K562 (cell line): Measurements from ENCODE around the gene PIK3CB. TPM values are rescaled to one million over a fixed set of nuclear protein-coding genes. Genes with fewer than 3 reads are reported as not detected.

ENCODE experiments used
- ATF4 ChIP-seq: fragments of 450-650 bp; formaldehyde crosslinking; IDR thresholded peaks from 2 replicates; pipeline ENCODE4 v1.4.0; 2022; ENCODE audit warnings: mild to moderate bottlenecking, moderate library complexity
- CBX3 ChIP-seq, 2 experiments: IDR thresholded peaks; 1 replicate in 1 of 2; 2 replicates in 1 of 2; pipeline ENCODE4 v1.6.1; 2012; ENCODE audit warnings: inconsistent platforms in 2 of 2, low read length in 2 of 2, borderline replicate concordance in 1 of 2, control low read depth in 1 of 2
- JUND ChIP-seq, 2 experiments: IDR thresholded peaks; 2 replicates in 1 of 2; 3 replicates in 1 of 2; pipeline ENCODE4 v1.6.1; 2011; ENCODE audit warnings: borderline replicate concordance in 2 of 2, low read depth in 2 of 2, low read length in 2 of 2, improper control_type of control experiment in 1 of 2, missing biosample characterization in 1 of 2, missing genetic modification characterization in 1 of 2, missing genetic modification reagents in 1 of 2
- MAZ ChIP-seq, 2 experiments: fragments of 450-650 bp in 1 of 2; sonication (generic) in 1 of 2; formaldehyde crosslinking; IDR thresholded peaks in 1 of 2; conservative IDR thresholded peaks in 1 of 2; 2 replicates each; pipeline versions ENCODE4 v1.4.0 to v1.5.0; 2020; ENCODE audit warnings: mild to moderate bottlenecking in 1 of 2, missing genetic modification reagents in 1 of 2
- MIER1 ChIP-seq: fragments of 450-650 bp; IDR thresholded peaks from 2 replicates; pipeline ENCODE4 v1.6.1; 2016; ENCODE audit warnings: antibody characterized with exemption, mild to moderate bottlenecking, low read depth
- PTTG1 ChIP-seq: fragments of 450-650 bp; IDR thresholded peaks from 2 replicates; pipeline ENCODE4 v1.6.1; 2016; ENCODE audit warnings: low read depth, mild to moderate bottlenecking, missing genetic modification characterization, missing compliant biosample characterization
- REST ChIP-seq, 2 experiments: fragments of 450-650 bp; formaldehyde crosslinking in 1 of 2; IDR thresholded peaks; 2 replicates each; pipeline versions ENCODE4 v1.4.0 to v1.6.1; 2014 to 2020; ENCODE audit warnings: mild to moderate bottlenecking in 2 of 2, borderline replicate concordance in 1 of 2, low read depth in 1 of 2
- TAF15 ChIP-seq: fragments of 200-400 bp; formaldehyde crosslinking; IDR thresholded peaks from 2 replicates; pipeline ENCODE4 v1.6.1; 2017; ENCODE audit warnings: mild to moderate bottlenecking, low read depth, low read length, moderate library complexity
- ZNF197 ChIP-seq: fragments of 200-800 bp; sonication (Bioruptor generic); IDR thresholded peaks from 2 replicates; pipeline ENCODE4 v1.6.1; 2016; ENCODE audit warnings: low read depth, missing genetic modification characterization, missing compliant biosample characterization
- ZNF609 ChIP-seq: sonication (generic); formaldehyde crosslinking; IDR thresholded peaks from 2 replicates; pipeline ENCODE4 v1.8.1; 2023; ENCODE audit warnings: missing genetic modification reagents, mild to moderate bottlenecking, borderline replicate concordance
- polyA plus RNA-seq, 8 experiments: library from polyadenylated mRNA; depleted of rRNA in 4 of 8; stranded (reverse) in 5 of 8; unstranded in 3 of 8; fragments of >200 nt; fragmentation: Nextera tagmentation in 2 of 8; fragmentation: Illumina TruSeq in 1 of 8; extraction: Ambion mirVana in 2 of 8; extraction: Trizol in 1 of 8; gene quantifications; 2 replicates each; pipeline versions ENCODE4 v1.2.1 to v1.2.3, GENCODE V29; 2011 to 2014; ENCODE audit warnings: inconsistent platforms in 1 of 8, missing spikeins in 1 of 8
- total RNA-seq, 7 experiments: library from RNA; depleted of rRNA in 6 of 7; stranded (reverse); fragments of >200 nt in 6 of 7; fragmentation: Illumina TruSeq in 2 of 7; extraction: Trizol in 2 of 7; gene quantifications; 2 replicates each; pipeline versions ENCODE4 v1.2.1 to v1.2.3, GENCODE V29; 2011 to 2021; ENCODE audit warnings: low replicate concordance in 1 of 7

PIK3CB gene
- total and polyA plus RNA-seq, 9 of the 15 experiments (the other 6 are each of a cell fraction or from before 2014, with no cell fraction given), result 15.3 to 62.6 (median 28.3) TPM

GRCh38 chr3:138834596-138835396, at the start of gene PIK3CB (continued):
- TF ChIP-seq JUND (IDR thresholded peaks at IDR 0.05; ENCODE audit: borderline replicate concordance, low read depth, low read length), result no peak; the same call in 1 of the 2 replicates
- TF ChIP-seq JUND (tag; IDR thresholded peaks at IDR 0.05; ENCODE audit: borderline replicate concordance, low read depth, low read length), result peak; percentile 34; the same call in 1 of the 3 replicates
- no peak for TF ChIP-seq PTTG1 (tag)
- TF ChIP-seq ATF4 (CRISPR knock-in tag), result no peak; the same call in 1 of the 2 replicates
- peak; percentile 85 for TF ChIP-seq ZNF197 (CRISPR knock-in tag)
- no peak for TF ChIP-seq TAF15
- peak; percentile 44 to 83 for TF ChIP-seq MAZ (CRISPR knock-in tag; conservative IDR thresholded peaks at IDR 0.05 in 1 of 2, IDR thresholded peaks at IDR 0.05 in 1 of 2)
- no peak for TF ChIP-seq ZNF609
- 0 out of 2 replicates have a peak, but pooled peaks have one; percentile 5 for TF ChIP-seq REST (IDR thresholded peaks at IDR 0.05; ENCODE audit: borderline replicate concordance)
- TF ChIP-seq REST (CRISPR knock-in tag; IDR thresholded peaks at IDR 0.05; ENCODE audit: low read depth), result peak; percentile 18; the same call in 1 of the 2 replicates
- no peak for TF ChIP-seq CBX3 (IDR thresholded peaks at IDR 0.05; ENCODE audit: borderline replicate concordance in 1 of 2, low read length in 2 of 2)
- no peak for TF ChIP-seq MIER1
